HFF-Myc (cell line): Measurements from ENCODE around the gene BACE2.
"Not testable (repeated sequence)": the region's sequence is repeated elsewhere in the genome, so short reads cannot be mapped to it uniquely, and the experiment has no call there.

ENCODE experiments used
- DNase-seq: peaks from one replicate; pipeline ENCODE4 v3.0.0-alpha.2; 2011; ENCODE audit warnings: low read depth; ENCODE audit errors: extremely low read depth
- H3K4me3 ChIP-seq: replicated peaks from 2 replicates; pipeline ENCODE4 v1.5.1; 2011; ENCODE audit warnings: low read depth, mild to moderate bottlenecking, control low read depth, low read length
- TF ChIP-seq, protein P1 (sequence below): IDR thresholded peaks from 2 replicates; pipeline ENCODE4 v1.5.1; 2012; ENCODE audit warnings: mild to moderate bottlenecking, low read depth, low read length, control low read depth; ENCODE audit errors: missing control alignments

BACE2 gene

GRCh38 chr21:41249476-41249875 is 81.5 kb downstream of the BACE2 start:
- DNase-seq: no peak
- TF ChIP-seq, protein P1, sequence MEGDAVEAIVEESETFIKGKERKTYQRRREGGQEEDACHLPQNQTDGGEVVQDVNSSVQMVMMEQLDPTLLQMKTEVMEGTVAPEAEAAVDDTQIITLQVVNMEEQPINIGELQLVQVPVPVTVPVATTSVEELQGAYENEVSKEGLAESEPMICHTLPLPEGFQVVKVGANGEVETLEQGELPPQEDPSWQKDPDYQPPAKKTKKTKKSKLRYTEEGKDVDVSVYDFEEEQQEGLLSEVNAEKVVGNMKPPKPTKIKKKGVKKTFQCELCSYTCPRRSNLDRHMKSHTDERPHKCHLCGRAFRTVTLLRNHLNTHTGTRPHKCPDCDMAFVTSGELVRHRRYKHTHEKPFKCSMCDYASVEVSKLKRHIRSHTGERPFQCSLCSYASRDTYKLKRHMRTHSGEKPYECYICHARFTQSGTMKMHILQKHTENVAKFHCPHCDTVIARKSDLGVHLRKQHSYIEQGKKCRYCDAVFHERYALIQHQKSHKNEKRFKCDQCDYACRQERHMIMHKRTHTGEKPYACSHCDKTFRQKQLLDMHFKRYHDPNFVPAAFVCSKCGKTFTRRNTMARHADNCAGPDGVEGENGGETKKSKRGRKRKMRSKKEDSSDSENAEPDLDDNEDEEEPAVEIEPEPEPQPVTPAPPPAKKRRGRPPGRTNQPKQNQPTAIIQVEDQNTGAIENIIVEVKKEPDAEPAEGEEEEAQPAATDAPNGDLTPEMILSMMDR: no peak
- no peak overlapping the region for H3K4me3 ChIP-seq

- DNase-seq: no peak
- H3K4me3 ChIP-seq: no peak overlapping the region
- TF ChIP-seq, protein P1: no peak
Observed at GRCh38 chr21:41250519-41250918, 82.6 kb downstream of the BACE2 start.

GRCh38 chr21:41251961-41252642 is 84.1 kb downstream of the BACE2 start:
- H3K4me3 ChIP-seq: no peak overlapping the region
- no peak for DNase-seq
- TF ChIP-seq, protein P1: no peak

DNA sequence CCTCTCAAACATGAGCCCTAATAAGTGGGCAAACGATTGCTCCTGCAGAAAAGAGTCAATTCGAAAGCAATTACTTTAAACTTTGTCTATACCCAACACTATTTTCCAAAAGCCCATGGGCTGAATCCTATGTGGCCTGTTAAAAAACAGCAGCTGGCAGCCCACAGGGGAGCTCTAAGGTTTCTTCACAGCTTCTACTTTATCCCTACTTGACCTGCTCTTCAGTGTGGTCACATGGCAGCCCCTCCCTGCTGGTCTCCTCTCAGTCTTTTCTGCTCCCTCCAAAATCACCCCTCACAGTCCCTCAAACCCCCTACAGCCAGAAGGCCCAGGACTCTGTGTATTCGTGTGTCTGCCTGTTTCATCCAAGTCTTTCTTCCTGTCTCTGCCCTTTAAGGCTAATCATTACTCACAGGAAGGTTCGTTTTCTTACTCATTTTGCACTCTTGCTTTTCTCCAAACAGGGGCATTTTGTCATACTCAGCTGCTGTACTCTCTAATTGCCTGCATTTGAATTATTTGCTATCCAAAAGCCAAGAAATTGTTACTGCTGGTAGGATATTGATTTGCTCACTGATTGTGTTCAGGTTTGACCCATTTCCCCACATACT is 86.2 kb downstream of the BACE2 start:
- DNase-seq: no peak
- TF ChIP-seq, protein P1: no peak
- H3K4me3 ChIP-seq: no peak overlapping the region

DNA sequence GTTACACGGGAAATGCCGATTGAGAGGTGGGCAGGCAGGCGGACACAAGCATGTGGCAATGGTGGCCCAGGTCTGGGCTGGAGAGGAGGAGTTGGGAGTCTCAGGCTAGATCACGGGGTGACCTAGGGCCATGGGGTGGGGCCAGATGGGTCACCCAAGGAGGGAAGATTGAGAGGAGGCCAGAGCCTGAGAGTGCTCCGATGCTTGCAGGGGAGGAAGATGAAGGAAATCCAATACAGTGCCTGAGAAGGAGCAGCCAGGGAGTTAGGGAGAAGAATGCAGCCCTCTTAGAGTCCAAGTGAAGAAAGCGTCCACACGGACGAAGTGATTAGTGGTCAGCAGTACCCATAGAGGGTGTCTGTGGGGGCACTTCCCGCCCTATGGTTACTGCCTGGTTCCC is 87.2 kb downstream of the BACE2 start:
- H3K4me3 ChIP-seq: no peak overlapping the region
- no peak for DNase-seq
- TF ChIP-seq, protein P1: no peak

GRCh38 chr21:41256231-41256630 is 88.3 kb downstream of the BACE2 start:
- not testable (repeated sequence) for DNase-seq, H3K4me3 ChIP-seq

DNA sequence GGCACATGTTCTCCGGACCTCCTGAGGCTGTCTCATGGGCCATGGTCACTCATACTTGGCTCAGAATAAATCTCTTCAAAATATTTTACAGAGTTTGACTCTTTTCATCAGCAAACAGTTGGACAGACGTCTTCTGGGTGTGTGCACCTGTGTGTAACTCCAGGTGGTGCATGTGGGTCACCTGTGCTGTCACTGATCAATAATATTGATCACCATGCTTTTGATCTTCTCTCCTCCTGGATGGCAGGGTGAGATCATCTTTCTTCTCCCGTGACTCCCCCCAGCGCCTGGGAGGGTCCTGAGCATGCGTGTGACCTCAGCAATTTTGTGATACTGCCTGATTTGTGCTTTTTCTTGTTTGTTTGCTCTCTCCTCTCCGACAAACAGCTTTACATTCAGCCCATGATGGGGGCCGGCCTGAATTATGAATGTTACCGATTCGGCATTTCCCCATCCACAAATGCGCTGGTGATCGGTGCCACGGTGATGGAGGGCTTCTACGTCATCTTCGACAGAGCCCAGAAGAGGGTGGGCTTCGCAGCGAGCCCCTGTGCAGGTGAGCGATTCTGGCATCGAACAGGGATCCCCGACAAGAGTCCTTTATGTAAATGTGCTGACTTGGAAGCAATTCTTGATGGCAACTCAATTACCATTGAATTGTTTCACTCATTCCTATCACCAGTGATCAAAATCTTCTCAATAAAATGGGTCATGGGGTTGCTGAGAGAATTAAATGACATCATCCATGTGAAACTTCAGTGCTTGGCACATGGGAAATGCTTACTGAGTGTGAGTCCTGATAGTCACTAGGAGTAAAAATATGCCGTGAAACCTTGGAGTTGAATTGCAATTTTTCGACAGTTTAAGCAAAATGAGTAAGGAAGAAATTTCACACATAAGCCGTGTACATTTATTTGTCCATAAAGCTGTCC is 89.1 kb downstream of the BACE2 start:
- DNase-seq: no peak
- H3K4me3 ChIP-seq: no peak overlapping the region
- TF ChIP-seq, protein P1: no peak
